K562 (cell line): Measurements from ENCODE around the gene DDX54. TPM values are rescaled to one million over a fixed set of nuclear protein-coding genes. Genes with fewer than 3 reads are reported as not detected.
A peak's percentile ranks its signal among the peaks of the same experiment; 100 is the strongest.
"Not testable (repeated sequence)": the region's sequence is repeated elsewhere in the genome, so short reads cannot be mapped to it uniquely, and the experiment has no call there.

Experiments used
- ATAC-seq: fragments of 200-7000 bp; cut with Tn5 transposase; 3 replicates; pipeline ENCODE4 v1.9.1; 2020; ENCODE audit warnings: moderate library complexity
- BruUV-seq: library from RNA; stranded (reverse); fragments of 400-500 nt; replicated peaks from 2 replicates; lab custom pipeline; 2021; lab: Mats Ljungman, UMichigan
- CTCF ChIA-PET: fragments of 300-600 bp; formaldehyde crosslinking; extraction: SDS; loops from one replicate; lab custom pipeline; 2021; ENCODE audit warnings: low intra/inter-chr PET ratio; lab: Yijun Ruan, JAX
- POLR2A ChIA-PET: fragments of 300-600, 350-650 bp; sonication (Branson Sonifier 250); formaldehyde crosslinking; extraction: SDS; loops from one replicate; lab custom pipeline; 2021; ENCODE audit warnings: antibody characterized with exemption, inconsistent platforms; lab: Yijun Ruan, JAX
- DNase-seq, 4 experiments: peaks; one replicate each; pipeline versions ENCODE4 v3.0.0 to v3.0.0-alpha.2; 2011 to 2018; ENCODE audit warnings: low spot score in 3 of 4, mixed read lengths in 3 of 4; ENCODE audit errors: extremely low read depth in 1 of 4
- FAIRE-seq: peaks from 2 replicates; lab custom pipeline; 2011; peaks lifted over from hg19 to GRCh38; lab: Jason Lieb, UNC
- H2AFZ ChIP-seq: 2 replicates; pipeline ENCODE4 v1.6.0; 2011; ENCODE audit warnings: low read depth, low read length, control low read depth, inconsistent platforms
- H3K27ac ChIP-seq: fragments of 200-600 bp; 3 replicates; pipeline ENCODE4 v1.8.0; 2011; ENCODE audit warnings: low read depth, mild to moderate bottlenecking, control low read depth, inconsistent platforms, low read length, moderate library complexity, mixed read lengths; ENCODE audit errors: extremely low read depth
- H3K27me3 ChIP-seq, 2 experiments: fragments of 300-600 bp in 1 of 2; 2 replicates in 1 of 2; 3 replicates in 1 of 2; pipeline versions ENCODE4 v1.6.0 to v1.8.0; 2011; ENCODE audit warnings: inconsistent platforms in 2 of 2, low read length in 2 of 2, mild to moderate bottlenecking in 1 of 2, mixed read lengths in 1 of 2, moderate library complexity in 1 of 2; ENCODE audit not compliant: control insufficient read depth in 2 of 2, insufficient read depth in 2 of 2
- H3K36me3 ChIP-seq: fragments of 300-600 bp; 3 replicates; pipeline ENCODE4 v1.8.0; 2011; ENCODE audit warnings: mild to moderate bottlenecking, low read length, inconsistent platforms; ENCODE audit not compliant: control insufficient read depth, insufficient read depth
- H3K4me1 ChIP-seq, 2 experiments: fragments of 200-600 bp in 1 of 2; replicated peaks in 1 of 2; 2 replicates in 1 of 2; 3 replicates in 1 of 2; pipeline versions ENCODE4 v1.5.1 to v1.8.0; 2011; ENCODE audit warnings: inconsistent platforms in 2 of 2, low read length in 2 of 2, mild to moderate bottlenecking in 1 of 2, mixed read lengths in 1 of 2, moderate library complexity in 1 of 2; ENCODE audit not compliant: control insufficient read depth in 2 of 2, insufficient read depth in 2 of 2
- H3K4me2 ChIP-seq: 2 replicates; pipeline ENCODE4 v1.6.1; 2011; ENCODE audit warnings: low read length, control low read depth, inconsistent platforms, mixed read lengths; ENCODE audit not compliant: insufficient read depth
- H3K4me3 ChIP-seq: fragments of 200-600 bp; sonication (generic), shearing (Covaris generic); 2 replicates; pipeline ENCODE4 v1.5.1; 2016; ENCODE audit warnings: control low read depth, inconsistent platforms
- H3K79me2 ChIP-seq: fragments of 200-600 bp; 3 replicates; pipeline ENCODE4 v1.8.0; 2011; ENCODE audit warnings: low read length, inconsistent platforms; ENCODE audit not compliant: control insufficient read depth, insufficient read depth
- H3K9ac ChIP-seq, 2 experiments: 2 replicates each; pipeline versions ENCODE4 v1.6.0 to v1.6.1; 2011; ENCODE audit warnings: low read depth in 2 of 2, low read length in 2 of 2, control low read depth in 1 of 2, inconsistent platforms in 1 of 2, mild to moderate bottlenecking in 1 of 2, mixed read lengths in 1 of 2; ENCODE audit not compliant: insufficient read depth in 1 of 2
- H3K9me1 ChIP-seq: one replicate; pipeline ENCODE4 v1.6.0; 2011; ENCODE audit warnings: inconsistent platforms, mild to moderate bottlenecking, low read length, moderate library complexity; ENCODE audit not compliant: control insufficient read depth, insufficient read depth
- H3K9me3 ChIP-seq: replicated peaks from 2 replicates; pipeline ENCODE4 v1.5.1; 2011; ENCODE audit warnings: low read depth, low read length, inconsistent platforms; ENCODE audit not compliant: control insufficient read depth, insufficient read depth
- H4K20me1 ChIP-seq: replicated peaks from 2 replicates; pipeline ENCODE4 v1.6.1; 2011; ENCODE audit warnings: low read length, inconsistent platforms, mixed read lengths; ENCODE audit not compliant: control insufficient read depth, insufficient read depth
- MIER1 ChIP-seq: fragments of 450-650 bp; IDR thresholded peaks from 2 replicates; pipeline ENCODE4 v1.6.1; 2016; ENCODE audit warnings: antibody characterized with exemption, mild to moderate bottlenecking, low read depth
- ZNF121 ChIP-seq: sonication (generic); formaldehyde crosslinking; conservative IDR thresholded peaks from 2 replicates; pipeline ENCODE4 v1.8.0; 2022; ENCODE audit warnings: missing genetic modification reagents
- WGBS: fragments of 100-300 bp; shearing (Covaris generic); methylation state at CpG from one replicate; pipeline ENCODE4 v1.1.6; 2016; ENCODE audit warnings: low coverage, mixed read lengths; ENCODE audit not compliant: insufficient coverage; ENCODE audit errors: missing lambda C conversion rate; 5-methylcytosine and 5-hydroxymethylcytosine counted together
- in situ Hi-C: fragments of 300-500 bp; cut with MboI; formaldehyde crosslinking; loops from 4 replicates; pipeline ENCODE4 v1.15.0; 2018; ENCODE audit warnings: inconsistent platforms, mixed read lengths
- intact Hi-C: fragments of 100-400 bp; cut with micrococcal nuclease; formaldehyde crosslinking; loops from 2 replicates; pipeline ENCODE4 v1.14.2; 2022
- polyA plus RNA-seq, 8 experiments: library from polyadenylated mRNA; depleted of rRNA in 4 of 8; stranded (reverse) in 5 of 8; unstranded in 3 of 8; fragments of >200 nt; fragmentation: Nextera tagmentation in 2 of 8; fragmentation: Illumina TruSeq in 1 of 8; extraction: Ambion mirVana in 2 of 8; extraction: Trizol in 1 of 8; gene quantifications; 2 replicates each; pipeline versions ENCODE4 v1.2.1 to v1.2.3, GENCODE V29; 2011 to 2014; ENCODE audit warnings: inconsistent platforms in 1 of 8, missing spikeins in 1 of 8
- total RNA-seq, 7 experiments: library from RNA; depleted of rRNA in 6 of 7; stranded (reverse); fragments of >200 nt in 6 of 7; fragmentation: Illumina TruSeq in 2 of 7; extraction: Trizol in 2 of 7; gene quantifications; 2 replicates each; pipeline versions ENCODE4 v1.2.1 to v1.2.3, GENCODE V29; 2011 to 2021; ENCODE audit warnings: low replicate concordance in 1 of 7

The DDX54 gene
- total and polyA plus RNA-seq, 9 of the 15 experiments (the other 6 are each of a cell fraction or from before 2014, with no cell fraction given), result 1.4 to 135 (median 51.4) TPM

DNA sequence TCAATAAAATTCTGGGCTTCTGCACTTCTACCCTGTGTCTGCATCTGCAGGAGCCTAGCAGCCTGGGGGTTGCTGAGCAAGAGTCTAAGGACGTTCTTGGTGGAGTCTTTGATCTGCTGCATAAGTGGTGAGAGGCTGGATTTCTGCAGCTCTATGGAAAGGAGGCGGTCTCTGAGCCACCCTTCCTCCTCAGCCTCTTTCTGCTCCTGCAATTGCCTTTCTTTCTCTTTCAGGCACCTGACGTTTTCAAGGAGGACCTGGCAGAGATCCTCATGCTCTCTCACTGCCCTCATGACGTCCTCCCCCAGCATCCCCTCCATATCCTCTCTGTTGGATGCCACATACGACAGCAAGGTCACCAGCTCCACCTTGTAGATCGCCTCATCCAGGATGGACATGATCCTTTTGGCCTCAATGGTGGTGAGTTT lies 22.3 kb upstream of the DDX54 start:
- Histone ChIP-seq H3K4me1 (peaks cover 23 to 29% of the 10 kb centered on the region in 2 experiments), H3K36me3 (no peaks in the 10 kb centered on the region)
- no peak for ATAC-seq
- 41% methylated on average over 6 of the region's 6 CpGs for WGBS
- TF ChIP-seq MIER1, result no peak
- TF ChIP-seq, all 486 proteins: peak for 0
- no peak overlapping the region for H3K4me2 ChIP-seq
- no peak for DNase-seq
- intact Hi-C loops (no loop called here), in situ Hi-C loops (no loop called here)
- H3K27me3 ChIP-seq, result no peaks in the 10 kb centered on the region
- no peaks in the 10 kb centered on the region for H4K20me1 ChIP-seq
- BruUV-seq, result no TSS peak
- no peaks in the 10 kb centered on the region for H3K9me3 ChIP-seq
- H3K4me3 ChIP-seq, result no peak overlapping the region
- FAIRE-seq, result no peak
- H3K9ac ChIP-seq, result no peak overlapping the region
- H3K9me1 ChIP-seq, result no peaks in the 10 kb centered on the region
- ChIA-PET POLR2A (interaction anchor here (0.5 to 0.9 kb wide), 4 partner anchors 15 to 375 kb away, joined by 3 to 4 read pairs (median 3); no protein-coding TSS in a partner anchor), CTCF (no interaction called here)
- H3K27ac ChIP-seq, result peak overlapping the region; percentile 15; the same call in 1 of the 3 replicates
- H3K79me2 ChIP-seq, result no peaks in the 10 kb centered on the region
- peak overlapping the region; percentile 78 for H2AFZ ChIP-seq

GRCh38 chr12:113206802-113207201 lies 21.5 kb upstream of the DDX54 start:
- peaks cover 23 to 29% of the 10 kb centered on the region in 2 experiments for H3K4me1 ChIP-seq
- H2AFZ ChIP-seq, H4K20me1 ChIP-seq, DNase-seq, CTCF ChIA-PET, POLR2A ChIA-PET, in situ Hi-C loops, H3K27me3 ChIP-seq: not testable (repeated sequence)
- 92% methylated on average over 4 of the region's 5 CpGs for WGBS
- TF ChIP-seq ZNF121 (CRISPR knock-in tag), result peak; percentile 45; the same call in 1 of the 2 replicates
- TF ChIP-seq, all 486 proteins: peak for 1; not testable (repeated sequence) for 485
- H3K36me3 ChIP-seq, H3K79me2 ChIP-seq, H3K4me3 ChIP-seq, BruUV-seq, intact Hi-C loops, H3K9ac ChIP-seq, H3K4me2 ChIP-seq, H3K27ac ChIP-seq, H3K9me3 ChIP-seq, H3K9me1 ChIP-seq, FAIRE-seq, ATAC-seq: not testable (repeated sequence)
